ENCODE measurements around the gene FOXN3.

- TF ChIP-seq YY1 (IDR thresholded peaks at IDR 0.05; ENCODE audit: insufficient read depth, insufficient read length) (no peak), ZNF274 (IDR thresholded peaks at IDR 0.05; ENCODE audit: low read depth, low read length) (no peak), SUZ12 (IDR thresholded peaks at IDR 0.05; ENCODE audit: extremely low read depth, insufficient read depth, insufficient read length) (no peak)
These were observed 209.1 kb downstream of the FOXN3 start for GRCh38 chr14:89207925-89208328.

Measured in NT2/D1 (cell line).